ENCODE measurements around the gene VEGFC.

The VEGFC gene

DNA sequence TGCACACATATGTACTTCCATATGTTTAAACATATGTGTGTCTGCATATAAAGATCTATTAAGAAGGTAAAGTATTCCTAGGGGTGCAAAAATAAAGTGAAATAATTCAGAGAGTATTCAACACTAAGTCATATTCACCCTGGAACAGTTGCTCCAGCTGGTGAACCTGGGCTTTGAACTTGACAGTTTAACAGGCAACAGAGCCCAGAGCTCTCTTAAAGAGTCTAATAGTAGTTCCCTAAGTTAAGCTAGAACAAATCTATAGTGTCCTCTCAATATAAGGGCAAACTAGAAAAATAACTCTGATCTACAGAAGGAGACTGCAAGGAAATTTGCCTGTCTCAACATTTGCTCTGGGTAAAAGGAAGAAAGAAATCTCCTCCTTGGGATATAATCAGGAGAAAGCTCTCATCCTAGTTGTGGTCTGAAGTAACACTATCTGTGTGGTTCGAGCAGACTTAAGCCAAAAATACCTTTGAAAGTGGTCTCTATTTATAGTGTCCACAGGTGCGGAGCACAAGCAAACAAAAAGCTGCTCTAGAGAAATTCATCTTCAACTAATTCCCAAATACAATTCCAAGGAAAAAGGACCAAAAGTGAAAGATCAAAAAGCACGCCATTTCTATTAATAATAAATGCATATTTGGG, 29.9 kb downstream of the VEGFC start:
- DNase-seq (ENCODE audit: low read depth, low spot score), result no peak

DNA sequence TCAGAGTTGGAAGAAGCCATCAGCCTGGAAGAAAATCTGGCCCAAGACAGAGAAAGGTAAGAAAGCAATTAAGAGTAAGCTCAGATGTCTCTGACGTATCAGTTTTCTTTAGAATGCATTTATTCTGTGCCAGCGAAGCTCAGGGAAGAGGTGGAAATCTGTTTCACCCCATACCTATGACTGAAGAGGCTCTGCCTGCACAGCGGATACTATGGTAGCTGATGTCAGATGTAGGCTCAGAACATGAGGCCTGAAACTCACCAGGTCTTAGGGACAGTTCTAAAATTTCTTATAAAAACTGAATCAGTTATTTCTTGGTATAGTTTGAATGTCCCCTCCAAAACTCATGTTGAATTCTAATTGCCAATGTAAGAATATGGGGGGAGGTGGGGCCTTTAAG, 30.9 kb downstream of the VEGFC start:
- no peak for DNase-seq (ENCODE audit: low read depth, low spot score)

DNA sequence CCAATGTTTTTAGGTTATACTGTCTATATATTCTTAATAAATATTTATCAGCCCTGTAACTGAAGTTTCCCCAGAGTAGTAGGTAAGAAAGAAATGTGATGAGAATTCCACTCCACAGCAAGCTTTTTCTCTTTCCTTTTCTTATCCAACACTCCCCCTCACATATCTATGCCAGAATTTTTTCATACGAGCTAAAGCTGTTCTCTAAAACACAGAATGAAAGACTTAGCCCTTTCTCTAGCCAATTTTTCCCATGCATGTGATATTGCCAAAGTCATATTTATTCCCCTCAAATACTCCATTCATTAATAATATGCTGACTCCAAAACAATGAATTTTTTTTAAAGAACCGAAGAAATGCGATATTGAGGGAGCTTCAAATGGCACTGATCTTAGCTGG, 32.3 kb downstream of the VEGFC start:
- no peak for DNase-seq (ENCODE audit: low read depth, low spot score)

DNA sequence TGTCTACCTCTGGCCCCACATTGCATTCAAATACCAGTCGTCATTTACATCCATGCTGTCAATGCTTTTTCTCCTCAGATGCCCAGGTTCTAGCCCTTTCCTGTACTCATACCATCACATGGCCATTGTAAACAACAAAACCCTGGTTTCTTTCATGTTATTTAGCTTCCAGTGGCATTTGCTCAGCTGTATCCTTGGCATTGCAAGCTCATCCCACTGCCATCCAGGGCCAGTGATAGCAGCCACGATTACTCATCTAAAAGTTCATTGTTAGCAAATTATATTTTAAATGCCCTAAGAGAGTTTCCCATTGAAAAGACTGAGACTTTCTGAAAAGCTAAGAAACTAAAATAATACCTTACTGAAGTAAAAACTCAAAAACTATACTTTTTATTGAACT, 34.0 kb downstream of the VEGFC start:
- DNase-seq (ENCODE audit: low read depth, low spot score), result no peak

DNA sequence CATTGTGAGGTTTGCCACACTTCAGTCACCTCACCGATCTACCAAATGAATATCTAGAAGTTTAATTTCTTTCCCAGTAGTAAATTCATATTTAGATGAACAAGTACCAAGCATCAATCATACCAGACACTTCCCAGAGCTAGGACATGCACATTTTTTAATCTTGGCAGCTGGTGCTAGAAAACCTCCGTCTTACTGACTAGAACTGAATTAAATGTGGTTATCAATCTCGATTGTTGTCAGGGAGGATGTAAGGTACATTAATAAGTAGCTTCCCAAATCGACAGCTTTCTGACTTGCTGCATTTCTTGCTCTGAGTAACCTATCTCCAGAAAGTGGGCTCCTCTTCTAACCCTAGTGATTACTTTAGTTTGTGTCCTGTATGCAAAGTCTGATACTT, 34.4 kb downstream of the VEGFC start:
- DNase-seq (ENCODE audit: low read depth, low spot score), result no peak

DNA sequence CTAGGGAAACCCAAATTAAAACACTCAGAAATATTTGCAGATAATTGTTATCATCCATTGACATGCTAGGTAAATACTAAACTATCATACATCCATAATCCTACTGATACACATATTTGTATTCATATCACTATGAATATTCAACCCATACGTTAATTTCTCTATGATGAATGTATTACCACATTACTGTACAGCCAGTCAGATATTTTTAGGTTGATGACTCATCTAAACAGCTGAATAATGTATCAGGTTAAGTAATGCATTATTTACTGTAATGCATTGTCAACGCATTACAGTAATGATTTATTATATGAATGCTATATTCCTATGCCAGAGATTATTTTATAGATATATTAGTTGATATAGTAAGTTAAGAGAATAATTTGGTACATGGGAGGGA, 37.1 kb downstream of the VEGFC start:
- DNase-seq (ENCODE audit: low read depth, low spot score), result no peak

DNA sequence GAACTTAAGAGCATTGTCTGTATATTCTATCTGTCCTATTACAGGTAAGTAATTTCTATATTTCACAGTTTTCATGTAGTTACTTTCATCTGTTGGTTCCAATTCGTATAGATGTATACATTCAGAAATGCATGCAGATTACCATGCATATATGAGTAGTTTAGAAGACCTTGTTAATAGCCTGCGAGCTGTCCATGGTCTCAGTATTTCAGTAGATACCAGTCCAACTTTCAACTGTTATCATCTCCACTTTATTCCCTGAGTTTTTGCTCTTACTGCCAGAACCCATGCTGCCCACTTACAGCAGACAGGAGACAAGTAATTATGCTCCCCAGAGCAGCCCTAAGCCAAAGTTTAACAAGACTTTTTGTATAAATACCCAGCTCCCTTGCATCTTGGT, 37.7 kb downstream of the VEGFC start:
- DNase-seq (ENCODE audit: low read depth, low spot score), result no peak

- DNase-seq (ENCODE audit: low read depth, low spot score), result no peak
Observed at GRCh38 chr4:176753049-176753448, 39.7 kb downstream of the VEGFC start.

GRCh38 chr4:176752191-176752749, 40.5 kb downstream of the VEGFC start:
- DNase-seq (ENCODE audit: low read depth, low spot score), result no peak

- DNase-seq (ENCODE audit: low read depth, low spot score), result no peak
Observed at GRCh38 chr4:176751061-176751460, 41.7 kb downstream of the VEGFC start.

- no peak for DNase-seq (ENCODE audit: low read depth, low spot score)
Observed at GRCh38 chr4:176746846-176747245, 45.9 kb downstream of the VEGFC start.

GRCh38 chr4:176745902-176746301, 46.8 kb downstream of the VEGFC start:
- no peak for DNase-seq (ENCODE audit: low read depth, low spot score)

DNA sequence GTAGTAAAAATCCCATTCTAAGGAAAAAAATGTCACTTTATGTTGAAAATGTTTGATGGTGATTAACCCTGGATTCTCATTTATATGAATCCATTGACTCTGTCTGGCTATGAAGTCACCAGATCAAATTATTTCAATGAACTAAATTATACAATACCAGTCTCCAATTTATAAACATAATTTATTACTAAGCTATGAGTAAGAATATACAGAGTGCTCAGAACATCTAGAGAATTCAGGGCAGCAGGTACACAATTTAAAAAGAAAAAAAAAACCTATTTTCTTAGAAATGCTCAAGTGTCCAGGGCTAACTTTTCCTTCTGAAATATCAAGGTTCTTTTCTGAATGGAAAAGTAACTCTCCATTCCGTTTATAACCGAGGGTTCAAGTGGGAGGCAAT, 48.6 kb downstream of the VEGFC start:
- DNase-seq (ENCODE audit: low read depth, low spot score), result no peak

- DNase-seq (ENCODE audit: low read depth, low spot score), result no peak
Observed at GRCh38 chr4:176742211-176742610, 50.5 kb downstream of the VEGFC start.

DNA sequence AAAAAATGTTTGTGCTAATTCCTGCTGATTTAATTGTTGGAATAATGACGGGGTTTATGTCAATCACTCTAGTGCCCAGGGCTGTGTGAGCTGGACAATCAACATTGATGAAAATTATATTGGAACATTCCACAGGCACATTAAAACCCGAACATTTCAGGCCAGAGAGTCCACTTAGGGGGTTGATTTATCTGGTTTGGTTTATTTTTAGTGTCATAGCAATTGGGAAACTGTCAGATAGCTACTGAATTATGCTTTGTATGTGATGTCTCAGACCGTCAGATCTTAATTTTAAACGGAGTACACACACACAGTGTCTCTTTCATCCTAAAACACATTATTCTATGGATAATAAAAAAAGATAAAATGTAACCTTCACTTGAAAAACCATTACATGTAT, 51.5 kb downstream of the VEGFC start:
- no peak for DNase-seq (ENCODE audit: low read depth, low spot score)

DNA sequence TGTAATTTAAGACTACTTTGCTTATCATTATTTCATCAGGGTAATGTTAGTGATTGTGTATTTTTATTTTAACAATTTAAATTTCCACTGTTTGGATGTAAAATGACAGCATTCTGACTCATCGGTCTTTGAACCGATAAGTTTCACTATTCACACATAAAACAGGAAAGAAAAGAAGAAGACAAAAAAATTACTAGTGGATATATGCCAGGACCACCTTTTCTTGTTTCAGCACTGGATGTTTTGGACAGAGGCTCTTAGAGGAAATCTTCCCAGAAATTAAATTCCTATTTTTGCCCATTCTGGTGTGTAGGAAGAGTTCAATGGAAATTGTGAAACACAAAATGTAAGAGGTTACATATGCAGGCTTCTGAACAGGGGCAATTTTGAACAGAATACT, 57.4 kb downstream of the VEGFC start:
- no peak for DNase-seq (ENCODE audit: low read depth, low spot score)

DNA sequence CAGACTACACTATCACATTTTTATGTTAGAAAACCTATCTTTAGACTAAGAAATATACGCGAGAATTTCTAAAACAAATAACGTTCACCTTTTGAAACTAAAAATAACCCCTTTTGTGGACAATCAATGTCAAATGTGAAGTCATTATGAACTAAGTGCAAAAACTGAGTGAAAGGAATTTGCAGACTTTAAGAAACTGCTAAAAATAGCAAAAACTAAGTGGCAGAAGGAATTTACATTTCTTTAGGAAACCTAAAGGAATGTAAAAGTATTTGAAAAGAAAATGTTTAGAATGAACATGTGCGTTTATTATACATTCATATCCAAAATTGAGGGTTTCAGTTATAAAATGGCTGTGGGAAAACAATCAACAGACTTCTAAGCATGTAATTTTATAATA, 58.3 kb downstream of the VEGFC start:
- DNase-seq (ENCODE audit: low read depth, low spot score), result no peak

DNA sequence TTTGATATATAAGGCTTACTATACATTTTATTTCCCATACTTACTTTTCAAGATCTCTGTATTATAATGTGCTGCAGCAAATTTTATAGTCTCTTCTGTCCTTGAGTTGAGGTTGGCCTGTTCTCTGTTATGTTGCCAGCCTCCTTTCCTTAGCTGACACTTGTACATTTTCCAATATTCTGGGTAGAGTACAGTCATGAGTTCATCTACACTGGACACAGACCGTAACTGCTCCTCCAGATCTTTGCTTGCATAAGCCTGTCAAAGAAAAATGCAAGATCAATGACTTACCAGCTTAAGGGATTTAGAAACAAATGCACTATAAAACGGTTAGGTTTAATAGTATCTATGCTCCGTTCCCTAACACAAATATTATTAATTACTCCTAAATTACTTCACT, 63.2 kb downstream of the VEGFC start:
- DNase-seq (ENCODE audit: low read depth, low spot score), result no peak

DNA sequence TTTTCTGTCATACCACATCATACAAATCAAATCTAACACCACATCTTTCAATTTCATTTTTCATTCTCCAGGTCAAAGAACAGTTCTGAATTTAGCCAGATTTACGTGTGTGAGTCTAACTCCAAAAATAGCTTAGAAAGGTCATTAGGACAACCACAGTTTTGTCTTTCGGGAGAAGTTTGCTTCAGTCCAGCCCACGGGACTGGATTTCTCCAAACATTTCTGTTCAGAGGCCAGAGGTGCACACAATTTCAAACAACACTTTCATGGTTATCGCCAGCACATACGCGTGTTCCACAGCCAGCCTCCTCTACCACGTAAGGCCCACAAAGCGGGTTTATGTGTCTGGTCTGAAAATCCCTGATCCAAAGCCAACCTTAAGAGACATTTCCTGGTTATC, 65.9 kb downstream of the VEGFC start:
- no peak for DNase-seq (ENCODE audit: low read depth, low spot score)

GRCh38 chr4:176721459-176721858, 71.3 kb downstream of the VEGFC start:
- DNase-seq (ENCODE audit: low read depth, low spot score), result no peak

GRCh38 chr4:176718881-176719280, 73.8 kb downstream of the VEGFC start:
- DNase-seq (ENCODE audit: low read depth, low spot score), result no peak

DNA sequence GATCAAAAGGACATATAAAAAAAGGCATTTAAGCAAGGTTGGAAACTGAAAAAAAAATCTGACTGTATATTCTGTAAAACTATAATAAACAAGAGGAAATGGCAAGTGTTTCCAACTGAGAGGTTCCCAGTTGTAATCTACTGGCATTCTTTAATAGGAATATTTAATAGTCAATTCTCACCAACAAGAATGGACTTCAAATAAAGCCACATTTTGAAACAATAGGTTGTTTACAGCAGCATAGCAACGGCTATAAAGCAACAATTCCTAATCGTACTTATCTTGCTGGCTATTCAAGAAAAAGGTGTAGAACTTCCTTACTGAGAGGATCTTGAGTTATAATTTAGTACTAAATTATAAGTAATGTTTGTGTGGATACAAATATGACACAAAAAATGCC, 75.5 kb downstream of the VEGFC start:
- DNase-seq (ENCODE audit: low read depth, low spot score), result no peak

- DNase-seq (ENCODE audit: low read depth, low spot score), result no peak
Observed at GRCh38 chr4:176709417-176709816, 83.3 kb downstream of the VEGFC start.

GRCh38 chr4:176708771-176709311, 83.9 kb downstream of the VEGFC start:
- DNase-seq (ENCODE audit: low read depth, low spot score), result no peak
